AML-193 (cell line): ENCODE measurements around the gene RB1.
"Not testable (repeated sequence)": the region's sequence is repeated elsewhere in the genome, so short reads cannot be mapped to it uniquely, and the experiment has no call there.

Experiments
- DNase-seq, 2 experiments: peaks; one replicate each; lab custom pipeline; 2025; lab: John Stamatoyannopoulos, UW

RB1 gene

GRCh38 chr13:48349525-48349924, 46.0 kb downstream of the RB1 start:
- DNase-seq = no peak

- DNase-seq = no peak
These were observed 50.0 kb downstream of the RB1 start for GRCh38 chr13:48353590-48353989.

- not testable (repeated sequence) for DNase-seq
These were observed 52.0 kb downstream of the RB1 start for GRCh38 chr13:48355524-48355923.

- no peak for DNase-seq
These were observed 53.2 kb downstream of the RB1 start for GRCh38 chr13:48356750-48357149.

- DNase-seq = no peak
These were observed 66.4 kb downstream of the RB1 start for GRCh38 chr13:48369988-48370387.

- DNase-seq = no peak
These were observed 67.3 kb downstream of the RB1 start for GRCh38 chr13:48370815-48371214.

GRCh38 chr13:48377857-48378256, 74.3 kb downstream of the RB1 start:
- no peak for DNase-seq

- no peak for DNase-seq
These were observed 77.0 kb downstream of the RB1 start for GRCh38 chr13:48380581-48380980.

GRCh38 chr13:48383384-48383783, 79.8 kb downstream of the RB1 start:
- no peak for DNase-seq

GRCh38 chr13:48386816-48387215, 83.3 kb downstream of the RB1 start:
- no peak for DNase-seq

- no peak for DNase-seq
These were observed 87.7 kb downstream of the RB1 start for GRCh38 chr13:48391257-48391656.

- DNase-seq = no peak
These were observed 89.6 kb downstream of the RB1 start for GRCh38 chr13:48393030-48393697.

GRCh38 chr13:48393698-48394085, 90.1 kb downstream of the RB1 start:
- peak; percentile 53 to 74 for DNase-seq

GRCh38 chr13:48397744-48398143, 94.2 kb downstream of the RB1 start:
- DNase-seq = no peak

GRCh38 chr13:48398450-48399095, 95.0 kb downstream of the RB1 start:
- no peak for DNase-seq

GRCh38 chr13:48400090-48400694, 96.6 kb downstream of the RB1 start:
- DNase-seq = no peak

GRCh38 chr13:48400850-48401291, 97.3 kb downstream of the RB1 start:
- DNase-seq = peak; percentile 71 to 83

- no peak for DNase-seq
These were observed 97.9 kb downstream of the RB1 start for GRCh38 chr13:48401480-48401879.

- no peak for DNase-seq
These were observed 98.9 kb downstream of the RB1 start for GRCh38 chr13:48402325-48402932.

- DNase-seq = peak; percentile 85 to 87
These were observed 99.6 kb downstream of the RB1 start for GRCh38 chr13:48403151-48403631.

GRCh38 chr13:48403913-48404312, 100.4 kb downstream of the RB1 start:
- DNase-seq = no peak

GRCh38 chr13:48404952-48405351, 101.4 kb downstream of the RB1 start:
- DNase-seq = no peak

GRCh38 chr13:48405875-48406274, 102.3 kb downstream of the RB1 start:
- no peak for DNase-seq
